Activated T-cell treated with anti-CD3 and anti-CD28 coated beads for 4 hours (primary cell): Measurements from ENCODE around the gene OR8H2.
"Not testable (repeated sequence)": the region's sequence is repeated elsewhere in the genome, so short reads cannot be mapped to it uniquely, and the experiment has no call there.

ENCODE experiments used
- DNase-seq: peaks from one replicate; pipeline ENCODE4 v3.0.0-alpha.2; 2020

The OR8H2 gene

GRCh38 chr11:56103210-56103737 lies at the start of gene OR8H2:
Gene OR8H2 (plus strand): TSS chr11:56103687. CDS start chr11:56105043, 1,356 bp downstream.
- no peak for DNase-seq

GRCh38 chr11:56056366-56056765 lies 47.1 kb upstream of the OR8H2 start:
- DNase-seq, result not testable (repeated sequence)

GRCh38 chr11:56057661-56058237 lies 45.7 kb upstream of the OR8H2 start:
- DNase-seq, result not testable (repeated sequence)

GRCh38 chr11:56058260-56058780 lies 45.2 kb upstream of the OR8H2 start:
- not testable (repeated sequence) for DNase-seq

- no peak for DNase-seq
Observed at GRCh38 chr11:56066980-56067379, 36.5 kb upstream of the OR8H2 start.

GRCh38 chr11:56089697-56090096 lies 13.8 kb upstream of the OR8H2 start:
- DNase-seq, result no peak

GRCh38 chr11:56093008-56093407 lies 10.5 kb upstream of the OR8H2 start, which contains the start of gene OR8I2:
Gene OR8I2 (plus strand): TSS chr11:56093308. CDS start chr11:56093308, 0 bp downstream.
- DNase-seq, result no peak

GRCh38 chr11:56122073-56122472 lies 18.6 kb downstream of the OR8H2 start, which contains the start of gene OR8H3:
Gene OR8H3 (plus strand): TSS chr11:56122373. CDS start chr11:56122373, 0 bp downstream.
- DNase-seq, result no peak

GRCh38 chr11:56140151-56140661 lies 36.7 kb downstream of the OR8H2 start, which contains the start of gene OR8J3:
Gene OR8J3 (minus strand): TSS chr11:56140201. CDS start chr11:56137718, 2,483 bp downstream.
- no peak for DNase-seq

GRCh38 chr11:56143681-56144080 lies 40.2 kb downstream of the OR8H2 start:
- not testable (repeated sequence) for DNase-seq

GRCh38 chr11:56151376-56151775 lies 47.9 kb downstream of the OR8H2 start:
- no peak for DNase-seq

- DNase-seq, result no peak
Observed at GRCh38 chr11:56152333-56152732, 48.8 kb downstream of the OR8H2 start.
